ENCODE data around the gene SOX10. TPM values are rescaled to one million over a fixed set of nuclear protein-coding genes. Genes with fewer than 3 reads are reported as not detected.

The SOX10 gene
- total RNA-seq, 3 donors from 2014 or later = 0.46 to 21.2 (median 1.7) TPM

DNA sequence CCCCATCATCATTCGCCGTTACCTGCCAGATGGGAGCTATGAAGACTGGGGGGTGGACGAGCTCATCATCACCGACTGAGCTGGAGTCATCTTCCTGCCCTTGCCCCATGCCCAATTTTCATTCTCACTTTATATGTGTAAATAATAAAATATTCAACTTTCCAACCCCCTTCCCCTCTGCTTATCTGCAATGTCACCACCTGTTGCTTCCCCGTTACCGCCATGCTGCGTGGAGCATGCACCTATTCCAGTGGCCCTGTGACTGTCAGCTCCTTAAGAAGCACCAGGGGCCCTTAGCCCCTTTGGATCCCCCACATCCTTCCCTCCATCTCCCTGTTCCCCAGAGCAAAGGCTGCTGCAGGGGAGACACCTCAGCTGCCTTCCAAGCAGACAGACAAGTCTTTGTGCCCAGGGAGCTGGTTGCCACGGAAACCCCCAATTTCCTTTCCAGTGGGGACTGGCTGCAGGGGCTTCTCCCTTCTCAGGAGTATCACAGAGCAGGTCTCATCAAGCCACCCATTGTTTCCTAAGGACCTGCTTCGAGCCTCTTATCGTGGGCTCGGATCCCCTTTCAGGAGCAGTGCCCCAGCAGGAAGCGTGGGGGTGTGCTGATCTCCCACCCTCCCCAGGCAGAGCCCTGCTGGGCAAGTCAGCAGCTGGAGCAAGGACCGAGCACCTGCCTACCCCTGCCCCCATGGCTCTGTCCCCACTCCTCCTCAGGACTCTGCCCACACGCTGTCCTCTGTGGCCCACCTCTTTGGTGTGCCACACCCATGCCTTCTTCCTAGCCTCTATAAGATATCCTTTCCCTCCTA lies 16.5 kb downstream of the SOX10 start:
- intact Hi-C loops (cut with DNase I, micrococcal nuclease) = loop anchor here in 1 of 2 donors (5.0 kb wide), 1 partner anchor 151 kb away; no protein-coding TSS in a partner anchor
- Histone ChIP-seq H3K9me3 (no peaks in the 10 kb centered on the region), H3K4me1 (ENCODE audit: low read depth) (no peaks in the 10 kb centered on the region)

DNA sequence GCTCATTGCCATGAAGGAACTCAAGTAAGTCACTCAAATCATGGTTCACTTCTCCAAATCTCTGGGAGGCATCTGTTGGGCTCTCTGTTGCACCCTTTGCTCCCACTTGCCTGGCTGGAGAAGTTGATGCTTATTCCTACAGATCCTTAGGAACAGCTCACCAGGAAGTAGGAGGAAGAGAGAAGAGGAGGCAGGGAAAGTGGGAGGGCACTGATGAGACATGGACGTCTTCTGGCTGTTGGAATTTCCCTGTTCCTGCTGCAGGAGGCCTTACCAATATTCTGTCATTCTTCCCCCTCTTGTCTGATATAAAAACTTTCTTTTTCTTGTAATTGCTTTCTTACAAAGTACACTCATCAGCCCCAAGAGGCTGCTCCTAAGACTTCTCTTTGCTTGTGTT lies 17.2 kb downstream of the SOX10 start:
- ATAC-seq (no peak), DNase-seq (no peak)
- no peaks in the 10 kb centered on the region for H3K9me3 ChIP-seq
- H3K4me3 ChIP-seq = no peak overlapping the region
- no peaks in the 10 kb centered on the region for H3K36me3 ChIP-seq (ENCODE audit: low read depth)
- intact Hi-C loops (cut with DNase I, micrococcal nuclease) = loop anchor here in 1 of 2 donors (5.0 kb wide), 1 partner anchor 150 kb away; no protein-coding TSS in a partner anchor
- TF ChIP-seq, protein P1, sequence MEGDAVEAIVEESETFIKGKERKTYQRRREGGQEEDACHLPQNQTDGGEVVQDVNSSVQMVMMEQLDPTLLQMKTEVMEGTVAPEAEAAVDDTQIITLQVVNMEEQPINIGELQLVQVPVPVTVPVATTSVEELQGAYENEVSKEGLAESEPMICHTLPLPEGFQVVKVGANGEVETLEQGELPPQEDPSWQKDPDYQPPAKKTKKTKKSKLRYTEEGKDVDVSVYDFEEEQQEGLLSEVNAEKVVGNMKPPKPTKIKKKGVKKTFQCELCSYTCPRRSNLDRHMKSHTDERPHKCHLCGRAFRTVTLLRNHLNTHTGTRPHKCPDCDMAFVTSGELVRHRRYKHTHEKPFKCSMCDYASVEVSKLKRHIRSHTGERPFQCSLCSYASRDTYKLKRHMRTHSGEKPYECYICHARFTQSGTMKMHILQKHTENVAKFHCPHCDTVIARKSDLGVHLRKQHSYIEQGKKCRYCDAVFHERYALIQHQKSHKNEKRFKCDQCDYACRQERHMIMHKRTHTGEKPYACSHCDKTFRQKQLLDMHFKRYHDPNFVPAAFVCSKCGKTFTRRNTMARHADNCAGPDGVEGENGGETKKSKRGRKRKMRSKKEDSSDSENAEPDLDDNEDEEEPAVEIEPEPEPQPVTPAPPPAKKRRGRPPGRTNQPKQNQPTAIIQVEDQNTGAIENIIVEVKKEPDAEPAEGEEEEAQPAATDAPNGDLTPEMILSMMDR (IDR thresholded peaks at IDR 0.05) = no peak
- H3K4me1 ChIP-seq (ENCODE audit: low read depth) = no peaks in the 10 kb centered on the region

More for the DNA sequence above, 16.5 kb downstream of the SOX10 start:
- no peak for DNase-seq
- TF ChIP-seq, protein P1 (IDR thresholded peaks at IDR 0.05) = no peak
- no peak for ATAC-seq
- no peaks in the 10 kb centered on the region for H3K36me3 ChIP-seq (ENCODE audit: low read depth)
- no peak overlapping the region for H3K4me3 ChIP-seq

DNA sequence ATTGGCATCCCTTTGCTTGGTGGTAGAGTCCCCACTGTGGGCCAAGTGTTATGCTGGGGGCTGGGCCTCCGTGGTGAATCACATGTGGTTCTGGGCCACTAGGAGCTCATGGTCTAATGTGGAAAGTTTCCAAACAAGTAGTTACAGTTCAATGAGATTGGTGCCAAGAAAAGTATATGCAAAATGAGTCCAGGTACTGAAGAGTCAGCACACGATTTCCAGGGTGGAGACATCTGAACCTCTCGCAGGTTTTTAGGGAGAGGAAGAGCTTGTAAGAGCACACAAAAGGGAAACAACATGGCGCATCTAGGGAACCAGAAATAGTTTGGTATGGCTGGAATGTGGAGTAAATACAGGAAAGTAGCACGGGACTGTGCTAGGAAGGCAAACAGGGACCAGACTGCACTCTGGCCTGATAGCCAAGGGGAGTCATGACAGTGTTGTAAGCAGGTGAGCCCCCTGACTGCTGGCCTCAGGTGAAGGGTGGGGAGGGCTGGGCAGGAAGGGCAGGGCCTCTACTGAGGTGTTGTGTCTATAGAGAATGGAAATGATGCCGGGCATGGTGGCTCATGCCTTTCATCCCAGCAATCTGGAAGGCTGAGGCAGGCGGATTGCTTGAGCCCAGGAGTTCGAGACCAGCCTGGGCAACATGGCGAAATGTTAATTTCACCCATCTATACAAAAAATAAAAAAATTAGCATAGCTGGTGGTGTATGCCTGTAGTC lies 18.3 kb downstream of the SOX10 start:
- no peak for ATAC-seq
- Histone ChIP-seq H3K36me3 (ENCODE audit: low read depth) (no peaks in the 10 kb centered on the region), H3K9me3 (no peaks in the 10 kb centered on the region), H3K4me3 (no peak overlapping the region), H3K4me1 (ENCODE audit: low read depth) (no peaks in the 10 kb centered on the region)
- TF ChIP-seq, protein P1 (IDR thresholded peaks at IDR 0.05) = no peak
- DNase-seq = no peak
- intact Hi-C loops (cut with DNase I, micrococcal nuclease) = loop anchor here in 1 of 2 donors (5.0 kb wide), 1 partner anchor 149 kb away; no protein-coding TSS in a partner anchor

DNA sequence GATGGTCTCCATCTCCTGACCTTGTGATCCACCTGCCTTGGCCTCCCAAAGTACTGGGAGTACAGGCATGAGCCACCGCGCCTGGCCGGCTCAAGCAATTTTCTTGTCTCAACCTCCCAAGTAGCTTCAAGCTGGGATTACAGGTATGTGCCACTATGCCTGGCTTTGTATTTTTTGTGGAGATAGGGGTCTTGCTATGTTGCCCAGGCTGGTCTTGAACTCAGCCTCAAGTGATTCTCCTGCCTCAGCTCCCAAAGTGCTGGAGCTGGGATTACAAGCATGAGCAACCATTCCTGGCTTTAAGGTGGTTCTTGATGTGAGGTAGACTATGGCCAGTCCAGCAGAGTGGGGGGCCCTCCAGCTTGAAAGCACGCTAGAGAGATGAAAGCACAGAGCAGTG lies 23.3 kb downstream of the SOX10 start:
- intact Hi-C loops (cut with DNase I, micrococcal nuclease) = no loop called here
- TF ChIP-seq, protein P1 (IDR thresholded peaks at IDR 0.05) = no peak
- Histone ChIP-seq H3K36me3 (ENCODE audit: low read depth) (no peaks in the 10 kb centered on the region), H3K4me1 (ENCODE audit: low read depth) (no peaks in the 10 kb centered on the region), H3K4me3 (no peak overlapping the region), H3K9me3 (no peaks in the 10 kb centered on the region)
- ATAC-seq = no peak
- no peak for DNase-seq

DNA sequence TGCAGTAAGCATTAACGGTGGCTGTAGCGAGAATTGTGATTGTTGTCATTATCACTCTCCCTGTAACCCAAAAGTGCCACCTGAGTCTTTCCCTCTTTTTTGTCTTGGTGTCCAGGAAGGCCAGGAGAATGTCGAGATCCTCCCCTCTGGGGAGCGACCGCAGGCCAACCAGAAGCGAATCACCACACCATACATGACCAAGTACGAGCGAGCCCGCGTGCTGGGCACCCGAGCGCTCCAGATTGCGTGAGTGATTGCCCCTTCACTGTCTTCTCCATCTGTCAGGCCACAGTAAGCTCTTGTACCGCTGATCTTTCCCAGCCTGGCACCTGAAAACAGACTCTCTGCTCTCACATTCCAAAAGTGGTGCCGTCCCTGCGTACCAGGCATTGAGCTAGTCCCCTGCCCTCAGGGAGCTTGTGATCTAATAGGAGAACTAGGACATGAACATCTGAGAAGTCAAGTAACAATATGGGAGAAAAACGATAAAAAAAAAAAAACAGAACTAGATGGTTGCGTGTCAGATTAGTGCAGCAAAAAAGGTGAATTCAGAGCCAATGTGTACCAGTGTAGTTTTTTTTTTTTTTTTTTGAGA lies 25.0 kb downstream of the SOX10 start:
- TF ChIP-seq, protein P1 (IDR thresholded peaks at IDR 0.05) = no peak
- intact Hi-C loops (cut with DNase I, micrococcal nuclease) = no loop called here
- no peaks in the 10 kb centered on the region for H3K36me3 ChIP-seq (ENCODE audit: low read depth)

More for the DNA sequence above, 25.0 kb downstream of the SOX10 start:
- H3K4me3 ChIP-seq = no peak overlapping the region
- no peak for DNase-seq
- H3K9me3 ChIP-seq = no peaks in the 10 kb centered on the region
- peaks cover 4% of the 10 kb centered on the region for H3K4me1 ChIP-seq (ENCODE audit: low read depth)
- no peak for ATAC-seq
